22Rv1 (cell line): ENCODE measurements around the gene OTOP2.
A peak's percentile ranks its signal among the peaks of the same experiment; 100 is the strongest.

Experiments used
- H3K27ac ChIP-seq: fragments of 450-650 bp; 2 replicates; pipeline ENCODE4 v1.5.1; 2017
- CTCF ChIP-seq: fragments of 450-650 bp; IDR thresholded peaks from 2 replicates; pipeline ENCODE4 v1.5.1; 2017; ENCODE audit warnings: mild to moderate bottlenecking
- ZFX ChIP-seq: fragments of 450-650 bp; IDR thresholded peaks from 2 replicates; pipeline ENCODE4 v1.6.1; 2017; ENCODE audit warnings: antibody characterized with exemption, borderline replicate concordance

OTOP2 gene

GRCh38 chr17:74972107-74972972 is 48.3 kb downstream of the OTOP2 start, which contains the start of gene HID1:
Gene HID1 (minus strand): TSS chr17:74972759. CDS start chr17:74972656, 103 bp downstream.
- H3K27ac ChIP-seq: peak within 1 kb of the TSS; percentile 91
- no peak for TF ChIP-seq ZFX
- TF ChIP-seq CTCF: no peak

- TF ChIP-seq CTCF (no peak), ZFX (no peak)
- H3K27ac ChIP-seq: peak overlapping the region; percentile 91
Measured at GRCh38 chr17:74972973-74973328, 48.9 kb downstream of the OTOP2 start.

GRCh38 chr17:74975943-74976342 is 51.9 kb downstream of the OTOP2 start:
- TF ChIP-seq ZFX: no peak
- H3K27ac ChIP-seq: no peak overlapping the region

- no peak overlapping the region for H3K27ac ChIP-seq
- no peak for TF ChIP-seq CTCF
- TF ChIP-seq ZFX: no peak
Measured at GRCh38 chr17:74977802-74978201, 53.7 kb downstream of the OTOP2 start.

GRCh38 chr17:74978240-74978639 is 54.2 kb downstream of the OTOP2 start:
- TF ChIP-seq CTCF (no peak), ZFX (no peak)
- no peak overlapping the region for H3K27ac ChIP-seq

- TF ChIP-seq ZFX (no peak), CTCF (no peak)
Measured at GRCh38 chr17:74979408-74980146, 55.5 kb downstream of the OTOP2 start.

GRCh38 chr17:74981318-74981978 is 57.4 kb downstream of the OTOP2 start:
- no peak for TF ChIP-seq CTCF
- no peak for TF ChIP-seq ZFX
- peak overlapping the region; percentile 82 for H3K27ac ChIP-seq

More at GRCh38 chr17:74979408-74980146, 55.5 kb downstream of the OTOP2 start:
- H3K27ac ChIP-seq: no peak overlapping the region
